Fibroblast of skin of scalp (primary cell): ENCODE measurements around the gene SDK2.

Source experiments
- DNase-seq: peaks from one replicate; pipeline ENCODE4 v3.0.0-alpha.2; 2013

The SDK2 gene

GRCh38 chr17:73498886-73499554 lies 145.2 kb downstream of the SDK2 start:
- DNase-seq: no peak

DNA sequence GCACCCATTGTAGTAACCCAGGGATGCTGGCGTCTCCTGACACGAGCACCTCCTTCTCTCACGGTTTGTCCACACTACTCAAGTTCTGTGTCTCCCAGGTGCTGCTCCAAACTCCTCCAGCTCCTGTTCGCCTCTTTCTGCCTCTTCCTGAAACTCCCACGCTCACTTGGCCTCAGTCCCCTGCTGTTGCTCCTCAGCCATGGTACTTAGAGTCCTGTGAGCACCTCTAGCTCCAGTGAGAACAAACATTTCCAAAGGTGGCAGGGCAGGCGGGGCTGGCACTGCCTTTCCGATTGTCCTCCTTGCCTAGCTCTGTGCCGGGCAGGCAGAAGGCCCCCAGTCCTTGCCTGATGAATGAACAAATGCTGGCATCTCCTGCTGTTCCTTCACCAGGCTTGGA lies 146.1 kb downstream of the SDK2 start:
- no peak for DNase-seq

- no peak for DNase-seq
Observed at GRCh38 chr17:73497721-73498120, 146.5 kb downstream of the SDK2 start.

DNA sequence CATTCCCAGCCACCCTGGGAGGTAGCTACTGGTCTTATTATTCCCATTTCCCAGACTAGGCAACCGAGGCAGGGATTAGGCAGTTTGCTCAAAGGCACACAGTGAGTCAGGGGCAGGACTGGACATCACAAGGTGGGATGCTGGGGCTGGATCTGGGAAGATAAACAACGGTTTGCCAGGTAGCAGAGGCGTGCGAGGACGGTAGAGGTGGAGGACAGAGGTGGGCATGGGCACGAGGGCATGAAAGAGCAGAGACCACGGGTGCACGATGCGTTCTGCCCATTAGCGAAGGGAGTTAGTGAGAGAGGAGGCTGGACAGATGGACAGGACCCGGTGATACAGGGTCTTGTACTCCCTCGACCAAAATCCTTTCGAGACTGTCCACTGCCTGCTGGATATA lies 148.0 kb downstream of the SDK2 start:
- DNase-seq: no peak

- DNase-seq: no peak
Observed at GRCh38 chr17:73495641-73496040, 148.6 kb downstream of the SDK2 start.

GRCh38 chr17:73494950-73495349 lies 149.3 kb downstream of the SDK2 start:
- no peak for DNase-seq

DNA sequence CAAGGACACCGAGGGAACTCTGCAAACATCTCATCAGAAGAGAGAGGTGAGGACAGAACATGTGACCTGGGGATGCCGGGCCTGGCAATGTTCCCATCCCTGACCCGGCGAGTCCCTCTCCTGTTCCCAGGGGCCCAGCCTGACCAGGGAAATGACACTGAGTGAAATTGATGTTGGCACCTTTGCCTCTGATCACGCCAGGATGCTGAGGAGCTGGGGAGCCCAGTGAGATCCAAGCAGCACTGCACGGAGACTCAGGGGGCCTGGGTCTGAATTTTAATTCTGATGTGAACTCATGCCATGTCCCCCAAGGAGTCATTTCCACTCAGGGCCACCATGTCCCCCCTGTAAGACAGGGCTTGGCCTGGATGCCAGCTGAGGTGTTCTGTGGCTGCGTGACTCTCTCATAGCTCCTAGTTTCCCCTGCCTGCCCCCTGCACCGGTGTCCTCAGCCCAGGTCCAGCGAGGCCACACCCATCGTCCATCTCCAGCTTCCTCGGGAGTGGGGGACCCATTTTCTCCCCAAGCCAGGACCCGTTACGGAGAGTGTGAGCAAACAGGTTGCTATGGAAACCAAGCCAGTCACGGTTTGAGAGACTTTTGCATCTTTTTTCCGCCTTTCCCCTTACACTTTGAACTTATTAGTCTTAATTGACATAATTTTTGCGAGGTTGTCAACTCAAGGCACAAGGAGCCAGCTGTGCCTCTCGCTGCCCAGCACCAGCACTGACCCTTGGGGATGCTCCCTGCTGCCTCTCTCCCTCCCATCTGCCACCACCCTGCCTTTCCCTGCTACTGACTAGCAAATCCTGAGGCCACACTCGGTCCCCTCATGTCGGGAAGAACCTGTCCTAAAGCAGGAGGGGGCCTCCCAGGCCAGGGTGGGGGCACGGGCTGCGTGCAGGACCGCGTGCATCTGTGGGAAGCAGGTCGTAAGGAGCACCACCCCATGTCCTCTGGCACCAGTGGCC lies 150.0 kb downstream of the SDK2 start:
- no peak for DNase-seq

DNA sequence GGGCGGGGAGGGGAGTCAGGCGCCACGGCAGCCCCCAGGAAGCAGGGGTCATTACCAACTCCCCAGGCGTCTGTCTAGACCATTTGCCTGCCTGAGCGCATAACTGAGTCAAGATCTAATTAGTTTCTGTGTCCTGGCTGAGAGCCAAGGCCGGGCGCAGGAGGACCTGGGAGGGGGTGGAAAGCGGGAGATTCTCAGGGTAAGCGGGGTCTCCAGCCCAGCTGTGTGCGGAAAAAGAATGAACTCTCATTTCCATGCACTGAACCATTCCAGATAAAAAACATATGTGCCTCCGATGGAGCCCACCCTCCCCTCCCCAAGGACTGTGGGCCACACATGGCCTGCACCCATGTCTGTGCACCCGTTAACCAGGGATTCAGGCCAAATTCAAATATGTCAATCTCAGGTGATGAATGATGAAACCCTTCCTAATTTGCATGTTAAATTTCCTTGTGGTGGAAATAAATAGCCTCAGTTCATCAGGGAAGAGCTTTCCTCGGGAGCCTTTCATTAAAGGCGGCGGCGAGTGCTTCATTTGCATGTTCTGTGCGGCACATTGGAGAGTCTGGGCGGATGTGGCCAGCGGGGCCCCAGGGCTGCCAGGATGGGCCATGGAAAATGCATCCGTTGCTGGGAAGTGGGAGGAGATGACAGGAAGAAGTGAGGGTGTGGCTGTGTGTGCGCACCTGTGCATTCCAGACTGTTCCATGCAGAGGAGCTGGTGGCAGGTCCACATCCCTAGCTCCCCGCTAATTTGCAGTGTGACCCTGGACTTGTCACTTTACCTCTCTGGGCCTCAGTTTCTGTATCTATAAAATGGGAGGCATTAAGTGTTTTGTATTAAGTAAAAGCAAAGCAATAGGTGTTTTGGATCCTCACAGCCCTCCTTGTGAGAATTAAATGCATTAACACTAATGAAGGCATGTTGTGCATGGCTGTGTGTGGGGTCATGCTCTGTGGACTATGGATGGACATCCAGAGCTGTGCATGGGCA lies 151.1 kb downstream of the SDK2 start:
- no peak for DNase-seq

DNA sequence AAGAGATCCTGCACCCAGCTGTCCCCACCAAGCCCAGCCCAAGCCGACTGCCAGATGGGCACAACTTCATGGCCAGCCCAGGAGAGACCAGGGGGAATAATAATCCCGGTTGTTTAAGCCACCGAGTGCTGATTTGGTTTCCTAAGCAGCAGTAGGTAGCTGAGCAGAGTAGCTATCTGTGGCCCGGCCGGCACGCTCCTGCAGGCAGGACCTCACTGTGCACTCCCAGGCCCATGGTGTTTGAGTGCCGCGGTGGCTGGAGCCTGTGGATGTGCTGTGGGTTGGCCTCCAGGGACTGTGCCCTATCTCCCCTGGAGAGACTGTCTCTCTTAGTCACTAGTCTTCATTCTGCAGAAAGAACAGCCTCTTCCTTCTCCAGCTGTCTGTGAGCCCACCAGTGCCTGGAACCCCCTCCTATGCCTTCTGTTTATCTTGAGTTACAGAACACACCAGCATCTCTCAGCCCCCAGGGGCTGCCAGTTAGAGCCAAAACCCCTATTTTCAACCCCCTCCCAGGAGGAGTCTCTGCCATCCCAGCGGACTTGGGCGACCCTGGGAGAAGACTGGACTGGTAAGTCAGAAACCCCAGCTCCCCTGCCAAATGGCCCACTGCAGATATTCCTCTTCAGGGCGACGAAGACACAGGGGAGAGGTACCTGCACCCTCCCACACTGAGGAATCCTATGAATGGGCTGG lies 152.0 kb downstream of the SDK2 start:
- DNase-seq: no peak

DNA sequence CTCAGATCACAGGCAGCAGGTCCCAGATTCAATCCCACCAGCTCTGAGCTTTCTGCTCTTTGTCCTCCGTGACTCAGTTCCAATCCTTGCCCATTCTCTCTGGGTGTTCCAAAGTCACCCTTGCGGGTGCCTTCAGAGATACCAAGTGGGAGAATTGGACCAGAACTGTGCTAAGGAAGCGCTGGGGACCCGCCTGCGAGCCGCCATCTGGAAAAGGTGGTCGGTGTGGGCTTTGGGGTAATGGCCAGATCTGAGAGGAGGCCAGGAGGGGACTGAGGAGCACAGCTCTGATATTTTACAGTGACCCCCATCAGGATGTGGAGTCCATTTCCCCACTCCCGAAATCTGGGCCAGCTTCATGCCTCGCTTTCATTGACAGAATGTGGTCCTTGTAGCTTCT lies 152.6 kb downstream of the SDK2 start:
- no peak for DNase-seq

DNA sequence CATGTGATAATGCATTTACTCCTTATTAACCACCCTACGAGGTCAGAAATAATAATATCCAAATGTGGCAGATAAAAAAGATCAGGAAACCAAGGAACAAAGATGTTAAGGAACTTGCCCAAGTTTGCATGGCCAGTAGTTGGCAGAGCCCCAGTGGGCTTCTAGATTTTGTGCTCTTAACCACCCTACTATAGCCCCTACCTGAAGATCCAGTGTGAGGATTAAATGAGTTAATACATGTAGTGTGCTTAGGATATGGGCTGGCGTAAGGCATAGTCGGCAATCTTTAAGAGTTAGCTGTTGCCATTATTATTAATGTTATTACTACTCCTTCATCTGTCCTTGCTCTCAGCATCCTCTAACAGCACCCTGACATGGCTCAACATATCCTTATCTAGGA lies 153.4 kb downstream of the SDK2 start:
- DNase-seq: no peak

DNA sequence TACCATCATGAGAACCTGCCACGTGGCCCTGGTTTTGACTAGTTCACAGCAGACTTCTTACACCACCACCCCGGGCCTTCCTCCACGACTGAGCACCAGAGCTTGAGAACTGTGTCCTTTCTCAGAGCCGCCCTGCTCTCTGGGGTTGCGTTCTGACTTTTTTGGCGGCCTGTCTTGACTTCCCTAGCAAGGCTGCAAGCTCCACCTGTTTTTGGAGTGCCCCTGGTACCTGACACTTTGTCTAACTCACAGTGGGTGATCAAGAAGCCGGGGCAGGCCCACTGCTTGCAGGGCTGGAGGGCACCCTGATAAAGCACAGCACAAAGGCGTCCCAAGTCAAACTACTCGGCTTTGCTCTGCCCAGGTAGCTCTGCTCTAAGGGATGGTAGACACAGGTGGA lies 154.3 kb downstream of the SDK2 start:
- no peak for DNase-seq

DNA sequence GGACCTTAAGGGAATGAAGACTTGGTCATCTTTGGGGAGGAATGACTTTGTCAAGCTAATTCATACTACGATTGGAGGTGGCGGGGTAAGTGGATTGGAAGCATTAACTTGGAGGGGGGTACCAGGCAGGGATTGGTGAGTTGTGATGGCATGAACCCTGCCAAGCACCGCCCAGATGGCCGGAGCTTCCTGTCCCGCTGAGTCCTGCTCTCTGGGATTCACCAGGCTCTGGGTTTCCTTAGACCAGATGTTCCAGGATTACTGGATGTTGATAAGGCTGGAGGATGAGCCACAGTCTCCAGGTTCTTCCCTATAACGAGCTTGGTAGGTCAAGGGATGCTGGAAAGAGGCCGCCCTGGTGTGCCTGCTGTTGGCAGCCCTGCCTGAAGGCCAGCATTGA lies 154.9 kb downstream of the SDK2 start:
- DNase-seq: no peak

DNA sequence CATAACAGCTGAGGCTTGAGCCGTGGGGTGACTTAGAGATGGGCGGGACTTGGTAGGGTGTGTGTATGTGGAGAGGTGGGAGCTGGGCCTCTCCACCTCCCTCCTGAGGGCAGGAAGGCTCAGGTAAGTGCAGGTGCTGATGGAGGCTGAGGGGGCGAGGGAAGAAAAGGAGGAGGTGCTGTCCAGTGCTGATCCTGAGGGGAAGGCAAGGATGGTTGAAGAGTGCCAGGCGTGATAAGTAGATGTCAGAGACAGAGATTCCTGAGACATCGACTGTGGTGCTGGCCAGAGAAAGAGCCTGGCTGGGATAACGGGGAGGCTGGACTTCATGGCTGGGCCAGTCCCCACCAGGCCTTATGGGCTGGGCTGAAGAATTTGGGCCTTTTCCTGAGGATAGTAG lies 159.1 kb downstream of the SDK2 start:
- DNase-seq: no peak

DNA sequence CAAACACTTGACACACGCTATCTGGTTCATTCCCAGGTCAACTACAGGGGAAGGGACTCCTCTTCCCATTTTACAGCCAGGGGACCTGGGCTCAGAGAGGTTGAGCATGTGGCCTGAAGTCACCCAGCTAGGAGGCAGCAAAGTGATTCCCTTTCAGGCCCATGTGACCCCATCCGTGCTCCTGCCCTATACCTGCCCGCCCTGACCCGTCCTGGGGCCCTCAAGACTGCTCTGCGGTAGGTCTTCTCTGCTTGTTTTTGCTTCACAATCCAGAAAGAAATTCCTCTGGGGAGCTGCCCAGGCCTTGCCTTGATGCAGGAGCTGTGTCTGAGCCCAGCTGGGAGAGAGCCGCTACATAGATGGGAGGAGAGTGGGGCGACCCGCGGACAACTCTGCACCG lies 161.4 kb downstream of the SDK2 start:
- no peak for DNase-seq

DNA sequence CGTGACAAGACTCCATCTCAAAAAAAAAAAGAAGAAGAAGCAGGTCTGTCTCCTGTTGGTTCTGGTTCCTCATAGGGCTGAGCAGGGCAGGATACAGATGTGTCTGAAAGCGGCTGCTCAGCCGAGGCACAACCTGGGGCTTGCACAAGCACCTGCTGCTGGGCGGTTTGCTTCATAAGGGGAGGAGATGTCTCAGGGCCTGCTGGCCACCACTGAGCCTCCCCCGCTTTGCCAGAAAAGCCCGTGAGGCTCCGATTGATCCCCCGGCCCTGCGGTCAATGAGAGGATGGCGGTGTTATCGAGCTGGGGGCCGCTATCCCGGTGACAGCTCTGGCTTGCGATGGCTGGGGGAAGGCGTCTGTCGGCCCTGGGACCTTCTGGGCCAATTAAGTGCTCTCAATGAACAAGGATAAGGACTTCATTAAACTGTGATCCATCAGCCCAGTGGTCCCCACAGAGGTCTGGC lies 162.0 kb downstream of the SDK2 start:
- DNase-seq: no peak

DNA sequence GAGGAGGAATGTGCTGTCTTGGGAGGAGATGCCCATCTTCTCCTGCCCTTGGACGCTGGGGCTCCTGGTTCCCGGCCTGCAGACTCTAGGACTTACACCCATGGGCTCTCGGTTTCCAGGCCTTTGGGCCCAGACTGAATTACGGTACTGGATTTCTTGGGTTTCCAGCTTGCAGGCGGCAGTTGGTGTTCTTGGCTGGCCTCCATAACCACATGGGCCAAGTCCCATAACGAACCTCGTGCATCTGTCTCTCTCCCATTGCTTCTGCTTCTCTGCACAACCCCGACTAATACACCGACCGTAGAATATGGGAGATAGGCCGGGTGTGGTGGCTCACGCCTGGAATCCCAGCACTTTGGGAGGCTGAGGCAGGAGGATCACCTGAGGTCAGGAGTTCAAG lies 162.6 kb downstream of the SDK2 start:
- DNase-seq: no peak

DNA sequence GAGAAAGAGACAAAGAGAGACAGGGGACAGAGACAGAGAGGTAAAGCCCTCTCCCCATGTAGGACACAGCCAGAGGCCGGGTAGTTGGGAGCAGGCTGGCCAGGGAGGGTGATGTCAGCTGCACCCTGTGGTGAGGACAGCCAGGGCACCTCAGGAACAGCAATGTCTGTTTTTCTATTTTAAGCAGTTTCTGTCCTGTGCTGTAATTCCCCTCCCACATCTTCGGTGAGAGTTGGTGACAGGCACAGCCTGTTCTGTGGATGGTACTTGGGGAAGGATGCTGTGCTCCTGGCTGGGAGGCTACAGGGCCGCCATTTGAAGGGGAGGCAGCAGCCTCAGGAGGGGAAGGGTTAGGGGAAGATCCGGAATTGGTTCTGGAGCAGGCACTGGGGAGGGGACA lies 163.5 kb downstream of the SDK2 start:
- no peak for DNase-seq

DNA sequence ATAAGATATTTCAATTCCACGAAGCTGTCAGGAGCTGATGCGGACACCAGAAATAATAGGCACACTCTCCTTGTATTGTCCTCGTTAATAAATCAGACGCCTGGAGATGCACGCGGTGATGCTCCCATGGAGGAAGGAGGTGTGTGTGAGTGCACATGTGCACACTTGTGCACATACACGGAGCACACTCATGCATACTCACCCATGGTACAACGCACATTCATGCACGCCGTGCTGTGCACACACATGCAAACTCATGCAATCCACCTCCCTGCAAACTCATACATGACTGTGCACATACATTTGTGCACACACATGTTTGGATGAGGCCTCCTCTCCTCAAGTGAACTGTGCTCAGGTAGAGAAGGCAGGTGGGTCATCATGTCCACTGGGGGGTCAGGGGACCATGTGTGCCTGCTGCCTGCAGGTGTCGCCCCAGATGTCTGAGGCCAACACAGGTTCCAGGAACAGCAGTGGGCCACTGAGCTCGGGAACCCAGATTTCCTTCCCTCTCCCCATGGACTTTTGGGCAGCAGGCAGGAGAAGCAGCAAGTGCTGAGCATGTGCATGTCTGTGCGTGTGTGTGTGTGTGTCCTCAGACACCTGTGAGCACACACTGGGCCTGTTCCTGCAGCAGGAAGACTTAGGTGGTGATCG lies 165.3 kb downstream of the SDK2 start:
- no peak for DNase-seq

- DNase-seq: no peak
Observed at GRCh38 chr17:73478334-73478733, 165.9 kb downstream of the SDK2 start.

- no peak for DNase-seq
Observed at GRCh38 chr17:73476890-73477350, 167.3 kb downstream of the SDK2 start.
